IPS-18a (cell line): Measurements from ENCODE around the gene SLC22A7.

Experiments
- H3K27ac ChIP-seq: one replicate; pipeline ENCODE4 v1.5.1; 2013; ENCODE audit warnings: low read length
- H3K27me3 ChIP-seq: one replicate; pipeline ENCODE4 v1.6.1; 2013; ENCODE audit warnings: mild to moderate bottlenecking, low read length; ENCODE audit not compliant: control insufficient read depth, insufficient read depth
- H3K36me3 ChIP-seq: one replicate; pipeline ENCODE4 v1.6.1; 2013; ENCODE audit warnings: low read depth, low read length; ENCODE audit not compliant: control insufficient read depth
- H3K4me1 ChIP-seq: one replicate; pipeline ENCODE4 v1.6.1; 2013; ENCODE audit warnings: low read depth, low read length; ENCODE audit not compliant: control insufficient read depth
- H3K4me3 ChIP-seq: one replicate; pipeline ENCODE4 v1.5.1; 2013; ENCODE audit warnings: low read length
- H3K9ac ChIP-seq: one replicate; pipeline ENCODE4 v1.6.1; 2013; ENCODE audit warnings: mild to moderate bottlenecking, low read length, moderate library complexity
- H3K9me3 ChIP-seq: one replicate; pipeline ENCODE4 v1.6.1; 2013; ENCODE audit warnings: low read depth, low read length; ENCODE audit not compliant: control insufficient read depth

SLC22A7 gene

DNA sequence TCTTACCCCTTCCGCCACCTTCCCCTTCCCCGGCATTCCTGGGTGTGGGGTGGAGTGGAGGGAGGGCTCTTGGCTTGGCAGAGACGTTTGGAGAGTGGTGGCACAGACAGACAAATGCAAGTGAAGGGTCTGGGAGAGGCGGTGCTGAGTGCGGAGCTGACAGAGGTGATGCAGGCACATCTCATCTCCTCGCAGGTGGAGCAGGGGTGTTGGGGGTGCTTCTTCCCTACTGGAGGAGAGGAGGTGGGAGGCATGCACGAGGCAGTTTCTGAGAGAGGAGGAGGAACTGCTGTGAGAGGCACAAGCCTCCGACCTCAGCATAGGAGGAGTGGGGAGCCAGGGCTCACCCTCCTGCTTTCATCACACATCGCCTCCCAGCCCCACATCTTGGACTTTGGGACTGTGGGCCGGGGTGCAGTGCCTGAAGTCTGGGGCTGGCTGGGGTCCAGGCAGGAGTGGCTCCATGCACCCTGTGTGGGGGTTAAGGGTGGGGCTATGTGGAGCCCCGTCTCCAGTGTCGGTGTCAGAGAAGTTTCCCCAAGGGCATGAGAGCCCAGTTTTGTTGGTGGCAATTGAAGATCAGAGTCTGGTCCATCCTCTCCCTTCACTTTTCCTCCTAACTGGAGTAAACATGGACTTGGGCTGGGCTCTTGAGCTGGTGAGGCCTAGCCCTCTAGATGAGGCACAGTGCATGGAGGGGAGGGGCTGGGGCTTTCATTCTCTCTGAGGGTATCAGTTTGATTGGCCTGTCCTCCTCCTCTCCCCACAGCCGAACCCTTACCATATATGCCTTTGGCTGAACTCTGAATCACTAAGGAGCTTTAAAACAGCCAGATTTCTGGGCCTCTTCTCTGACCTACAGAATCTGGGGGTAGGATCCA lies 20.2 kb upstream of the SLC22A7 start:
- peaks cover 42% of the 10 kb centered on the region for H3K27me3 ChIP-seq
- H3K9ac ChIP-seq = no peak overlapping the region
- H3K4me3 ChIP-seq = no peak overlapping the region
- peaks cover 9% of the 10 kb centered on the region for H3K4me1 ChIP-seq
- no peak overlapping the region for H3K27ac ChIP-seq
- H3K36me3 ChIP-seq = no peaks in the 10 kb centered on the region
- no peaks in the 10 kb centered on the region for H3K9me3 ChIP-seq

DNA sequence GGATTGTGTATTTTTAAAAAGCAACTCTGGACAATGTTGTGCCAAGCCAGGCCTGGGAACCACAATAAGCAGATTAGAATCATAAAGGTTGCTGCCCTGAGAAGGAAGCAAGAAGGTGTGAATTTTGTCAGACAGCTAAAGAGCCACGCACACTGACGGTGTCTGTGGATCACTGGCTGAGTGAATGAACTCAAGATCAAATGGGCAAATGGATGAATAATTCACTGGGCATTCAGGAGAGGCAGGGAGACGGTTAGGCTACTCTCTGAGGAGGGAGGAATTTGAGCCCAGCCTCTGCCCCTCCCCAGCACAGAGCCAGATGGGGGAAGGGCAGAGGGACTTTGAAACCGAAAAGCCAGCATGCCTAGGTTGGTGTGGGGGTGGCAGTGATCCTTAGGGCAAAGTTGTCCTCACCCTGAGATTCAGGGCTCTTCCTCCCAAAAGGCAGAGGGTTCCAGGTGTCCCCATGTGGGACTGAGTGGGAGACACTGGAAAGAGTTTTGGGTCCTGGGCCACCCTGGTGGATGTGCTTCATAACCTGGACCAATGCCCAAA lies 19.5 kb upstream of the SLC22A7 start:
- Histone ChIP-seq H3K27me3 (peaks cover 36% of the 10 kb centered on the region), H3K9me3 (no peaks in the 10 kb centered on the region), H3K9ac (no peak overlapping the region), H3K4me1 (peaks cover 9% of the 10 kb centered on the region), H3K4me3 (no peak overlapping the region), H3K36me3 (no peaks in the 10 kb centered on the region), H3K27ac (no peak overlapping the region)

DNA sequence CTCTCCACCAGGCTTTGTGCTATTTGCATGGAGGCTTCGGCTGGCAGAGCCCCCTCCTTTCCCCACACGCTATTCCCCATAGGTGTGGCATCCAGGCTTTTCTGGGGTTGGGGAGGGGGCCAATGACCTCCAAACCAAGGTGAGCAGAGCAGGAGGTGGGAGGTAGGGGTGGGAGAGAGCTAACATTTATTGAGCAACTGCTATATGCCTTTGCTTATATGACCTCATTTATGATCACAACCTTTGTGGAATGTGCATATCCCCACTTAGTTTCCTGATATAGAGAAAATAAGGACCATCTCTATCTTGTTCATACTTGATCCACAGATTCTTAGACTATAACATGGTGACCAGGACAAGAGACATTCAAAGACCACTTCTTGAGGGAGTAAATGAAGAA lies 17.8 kb upstream of the SLC22A7 start:
- H3K4me1 ChIP-seq = peaks cover 9% of the 10 kb centered on the region
- H3K27ac ChIP-seq = no peak overlapping the region
- no peak overlapping the region for H3K4me3 ChIP-seq
- no peaks in the 10 kb centered on the region for H3K36me3 ChIP-seq
- peaks cover 21% of the 10 kb centered on the region for H3K27me3 ChIP-seq
- H3K9ac ChIP-seq = no peak overlapping the region
- no peaks in the 10 kb centered on the region for H3K9me3 ChIP-seq

DNA sequence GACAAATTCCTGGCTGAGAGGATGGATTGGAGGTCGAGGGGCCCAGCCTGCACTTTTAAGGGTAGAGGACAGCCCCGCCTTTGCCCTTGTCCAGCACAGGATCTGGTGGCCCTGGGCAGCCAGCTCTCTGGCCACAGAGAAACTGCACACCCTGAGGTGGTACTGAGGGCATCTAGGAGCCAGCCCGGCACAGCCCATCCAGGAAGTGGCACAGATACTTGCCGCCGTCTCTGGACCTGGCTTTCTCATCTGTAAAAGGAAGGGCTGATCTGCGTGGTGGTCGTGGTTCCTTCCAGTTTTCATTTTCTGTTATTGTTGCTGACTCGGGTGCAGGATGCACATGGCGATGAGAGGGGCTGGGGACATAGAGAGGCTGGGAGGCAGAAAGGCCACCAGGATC lies 16.0 kb upstream of the SLC22A7 start:
- Histone ChIP-seq H3K27ac (no peak overlapping the region), H3K36me3 (no peaks in the 10 kb centered on the region), H3K4me3 (no peak overlapping the region), H3K4me1 (peaks cover 9% of the 10 kb centered on the region), H3K9me3 (no peaks in the 10 kb centered on the region), H3K27me3 (peaks cover 3% of the 10 kb centered on the region), H3K9ac (no peak overlapping the region)

DNA sequence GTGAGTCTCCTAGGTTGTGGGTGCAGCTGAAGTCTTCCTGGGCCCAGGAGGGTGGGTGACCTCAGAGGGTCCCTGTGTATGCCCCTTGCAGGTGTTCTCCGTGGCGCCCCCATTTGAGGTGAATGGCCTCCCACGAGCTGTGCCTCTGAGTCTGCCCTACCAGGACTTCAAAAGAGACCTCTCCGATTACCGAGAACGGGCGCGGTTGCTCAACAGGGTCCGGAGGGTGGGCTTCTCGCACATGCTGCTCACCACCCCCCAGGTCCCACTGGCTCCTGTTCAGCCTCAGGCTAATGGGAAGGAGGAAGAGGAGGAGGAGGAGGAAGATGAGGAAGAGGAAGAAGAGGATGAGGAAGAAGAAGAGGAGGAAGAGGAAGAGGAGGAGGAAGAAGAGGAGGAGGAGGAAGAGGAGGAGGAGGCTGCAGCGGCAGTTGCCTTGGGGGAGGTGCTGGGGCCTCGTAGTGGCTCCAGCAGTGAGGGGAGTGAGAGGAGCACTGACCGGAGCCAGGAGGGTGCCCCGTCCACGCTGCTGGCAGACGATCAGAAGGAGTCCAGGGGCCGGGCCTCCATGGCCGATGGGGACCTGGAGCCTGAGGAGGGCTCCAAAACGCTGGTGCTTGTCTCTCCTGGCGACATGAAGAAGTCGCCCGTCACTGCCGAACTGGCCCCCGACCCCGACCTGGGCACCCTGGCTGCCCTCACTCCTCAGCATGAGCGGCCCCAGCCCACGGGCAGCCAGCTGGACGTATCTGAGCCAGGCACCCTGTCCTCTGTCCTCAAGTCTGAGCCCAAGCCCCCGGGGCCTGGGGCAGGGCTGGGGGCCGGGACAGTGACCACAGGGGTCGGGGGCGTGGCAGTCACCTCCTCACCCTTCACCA lies 15.2 kb upstream of the SLC22A7 start:
- Histone ChIP-seq H3K27ac (no peak overlapping the region), H3K9ac (no peak overlapping the region), H3K9me3 (no peaks in the 10 kb centered on the region), H3K27me3 (no peaks in the 10 kb centered on the region), H3K4me3 (no peak overlapping the region), H3K4me1 (peaks cover 9% of the 10 kb centered on the region), H3K36me3 (no peaks in the 10 kb centered on the region)

DNA sequence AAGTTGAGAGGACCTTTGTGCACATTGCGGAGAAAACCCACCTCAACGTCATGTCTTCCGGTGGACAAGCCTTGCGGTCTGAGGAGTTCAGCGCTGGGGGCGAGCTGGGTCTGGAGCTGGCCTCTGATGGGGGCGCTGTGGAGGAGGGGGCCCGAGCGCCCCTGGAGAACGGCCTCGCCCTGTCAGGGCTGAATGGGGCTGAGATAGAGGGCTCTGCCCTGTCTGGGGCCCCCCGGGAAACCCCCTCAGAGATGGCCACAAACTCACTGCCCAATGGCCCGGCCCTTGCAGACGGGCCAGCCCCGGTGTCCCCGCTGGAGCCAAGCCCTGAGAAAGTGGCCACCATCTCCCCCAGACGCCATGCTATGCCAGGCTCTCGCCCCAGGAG lies 14.6 kb upstream of the SLC22A7 start:
- Histone ChIP-seq H3K4me1 (peaks cover 6% of the 10 kb centered on the region), H3K9ac (no peak overlapping the region), H3K4me3 (no peak overlapping the region), H3K27ac (no peak overlapping the region), H3K9me3 (no peaks in the 10 kb centered on the region), H3K36me3 (no peaks in the 10 kb centered on the region), H3K27me3 (no peaks in the 10 kb centered on the region)

DNA sequence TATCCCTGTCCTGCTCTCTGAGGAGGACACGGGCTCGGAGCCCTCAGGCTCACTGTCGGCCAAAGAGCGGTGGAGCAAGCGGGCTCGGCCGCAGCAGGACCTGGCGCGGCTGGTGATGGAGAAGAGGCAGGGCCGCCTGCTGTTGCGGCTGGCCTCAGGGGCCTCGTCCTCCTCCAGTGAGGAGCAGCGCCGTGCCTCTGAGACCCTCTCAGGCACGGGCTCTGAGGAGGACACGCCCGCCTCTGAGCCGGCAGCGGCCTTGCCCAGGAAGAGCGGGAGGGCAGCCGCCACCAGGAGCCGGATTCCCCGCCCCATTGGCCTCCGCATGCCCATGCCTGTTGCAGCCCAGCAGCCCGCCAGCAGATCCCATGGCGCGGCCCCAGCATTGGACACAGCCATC lies 14.2 kb upstream of the SLC22A7 start:
- no peak overlapping the region for H3K27ac ChIP-seq
- H3K9ac ChIP-seq = no peak overlapping the region
- H3K4me3 ChIP-seq = no peak overlapping the region
- no peaks in the 10 kb centered on the region for H3K27me3 ChIP-seq
- peaks cover 2% of the 10 kb centered on the region for H3K4me1 ChIP-seq
- H3K9me3 ChIP-seq = no peaks in the 10 kb centered on the region
- no peaks in the 10 kb centered on the region for H3K36me3 ChIP-seq

DNA sequence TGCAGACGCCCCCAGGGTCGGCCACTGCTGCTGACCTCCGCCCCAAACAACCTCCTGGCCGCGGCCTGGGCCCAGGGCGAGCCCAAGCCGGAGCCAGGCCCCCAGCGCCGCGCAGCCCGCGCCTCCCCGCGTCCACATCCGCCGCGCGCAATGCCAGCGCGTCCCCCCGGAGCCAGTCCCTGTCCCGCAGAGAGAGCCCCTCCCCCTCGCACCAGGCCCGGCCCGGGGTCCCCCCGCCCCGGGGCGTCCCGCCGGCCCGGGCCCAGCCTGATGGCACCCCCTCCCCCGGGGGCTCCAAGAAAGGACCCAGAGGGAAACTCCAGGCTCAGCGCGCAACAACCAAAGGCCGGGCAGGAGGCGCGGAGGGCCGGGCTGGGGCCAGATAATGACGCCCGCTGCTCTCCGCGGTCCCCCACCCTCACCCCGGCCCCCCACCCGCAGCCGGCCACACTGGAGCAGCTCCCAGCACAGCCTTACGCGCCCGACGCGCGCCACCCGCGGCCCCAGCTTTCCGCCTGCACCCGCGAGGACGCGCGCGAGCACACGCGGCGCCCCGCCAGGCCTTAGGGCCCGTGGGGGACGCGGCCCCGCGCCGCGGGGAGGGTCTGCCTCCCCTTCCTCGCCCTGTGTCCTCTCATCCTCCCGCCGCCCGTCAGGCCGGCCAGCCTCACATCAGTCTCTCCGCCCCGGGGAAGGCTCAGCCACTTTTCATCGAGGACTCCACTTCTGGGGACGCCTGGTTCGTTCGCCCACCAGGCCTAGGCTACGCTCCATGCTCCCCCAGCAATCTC lies 12.9 kb upstream of the SLC22A7 start:
- Histone ChIP-seq H3K36me3 (no peaks in the 10 kb centered on the region), H3K4me3 (no peak overlapping the region), H3K4me1 (no peaks in the 10 kb centered on the region), H3K27me3 (no peaks in the 10 kb centered on the region), H3K9ac (no peak overlapping the region), H3K9me3 (no peaks in the 10 kb centered on the region), H3K27ac (no peak overlapping the region)

DNA sequence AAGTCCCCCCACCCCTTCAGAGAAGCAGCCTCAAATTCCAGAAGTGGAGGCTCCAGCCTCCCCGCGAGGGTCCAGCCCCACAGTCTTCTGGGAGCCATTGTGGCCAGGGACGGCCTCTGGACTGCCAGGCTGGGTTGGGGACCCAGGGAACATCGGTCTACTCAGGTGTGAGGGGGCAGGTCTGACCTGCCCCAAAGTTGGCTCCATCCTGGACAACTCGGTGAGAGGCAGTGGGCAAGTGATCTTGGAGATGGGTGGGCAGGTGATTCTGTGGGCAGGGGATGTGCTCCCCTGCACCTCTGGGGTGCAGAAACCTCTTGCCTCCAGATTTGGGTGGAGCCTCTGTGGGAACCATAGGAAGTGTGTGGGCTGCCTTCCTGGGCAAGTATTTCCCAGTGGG lies 12.2 kb upstream of the SLC22A7 start:
- no peaks in the 10 kb centered on the region for H3K27me3 ChIP-seq
- H3K4me3 ChIP-seq = no peak overlapping the region
- H3K36me3 ChIP-seq = no peaks in the 10 kb centered on the region
- no peak overlapping the region for H3K27ac ChIP-seq
- H3K9ac ChIP-seq = no peak overlapping the region
- H3K4me1 ChIP-seq = no peaks in the 10 kb centered on the region
- no peaks in the 10 kb centered on the region for H3K9me3 ChIP-seq

DNA sequence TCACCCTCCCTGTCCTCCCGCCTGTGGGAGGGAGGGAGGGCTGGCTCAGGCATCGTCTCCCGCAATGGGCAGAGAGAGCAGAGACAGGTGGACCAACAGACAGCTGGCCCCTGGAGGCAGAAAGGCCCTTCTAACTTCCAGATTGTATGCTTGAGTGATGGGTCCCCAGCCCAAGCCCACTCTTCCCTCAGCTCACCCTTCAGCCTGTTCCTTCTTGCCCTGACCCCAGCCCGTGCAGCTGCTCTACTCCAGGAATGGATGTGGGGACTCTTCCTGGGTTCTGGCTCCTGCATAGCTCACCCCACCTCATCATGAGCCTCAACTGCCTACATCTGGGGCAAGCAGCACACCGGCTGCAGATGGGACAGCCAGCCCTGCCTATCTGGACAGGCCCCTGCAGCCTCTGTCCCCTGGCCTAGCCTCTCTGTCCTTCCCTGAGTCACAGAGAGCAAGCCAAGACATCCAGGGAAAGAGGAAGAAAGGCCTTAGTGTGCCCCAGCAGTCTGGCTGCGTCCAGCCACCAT lies 11.5 kb upstream of the SLC22A7 start:
- no peak overlapping the region for H3K9ac ChIP-seq
- no peaks in the 10 kb centered on the region for H3K36me3 ChIP-seq
- H3K4me1 ChIP-seq = no peaks in the 10 kb centered on the region
- no peaks in the 10 kb centered on the region for H3K9me3 ChIP-seq
- H3K27ac ChIP-seq = no peak overlapping the region
- H3K4me3 ChIP-seq = no peak overlapping the region
- H3K27me3 ChIP-seq = no peaks in the 10 kb centered on the region
